BE2C (cell line): ENCODE measurements around the gene BPI.

Experiments used
- DNase-seq: peaks from one replicate; pipeline ENCODE4 v3.0.0-alpha.2; 2020
- H3K27me3 ChIP-seq: fragments of 250-450 bp; sonication (Bioruptor Pico); 2 replicates; pipeline ENCODE4 v1.5.1; 2020; ENCODE audit warnings: mild to moderate bottlenecking
- H3K36me3 ChIP-seq: fragments of 250-450 bp; sonication (Bioruptor Pico); 2 replicates; pipeline ENCODE4 v1.5.1; 2020; ENCODE audit warnings: mild to moderate bottlenecking
- H3K4me1 ChIP-seq: fragments of 250-450 bp; sonication (Bioruptor Pico); 2 replicates; pipeline ENCODE4 v1.5.1; 2020
- H3K4me3 ChIP-seq: 2 replicates; pipeline ENCODE4 v1.5.1; 2011; ENCODE audit warnings: low read depth, low read length
- H3K9me3 ChIP-seq: fragments of 250-450 bp; sonication (Bioruptor Pico); 2 replicates; pipeline ENCODE4 v1.5.1; 2020
- CTCF ChIP-seq: IDR thresholded peaks from 2 replicates; pipeline ENCODE4 v1.5.1; 2012; ENCODE audit warnings: mild to moderate bottlenecking, low read depth, low read length

Gene BPI

GRCh38 chr20:38291966-38292365 lies 12.0 kb upstream of the BPI start:
- no peak for TF ChIP-seq CTCF
- no peaks in the 10 kb centered on the region for H3K4me1 ChIP-seq
- H3K27me3 ChIP-seq = no peaks in the 10 kb centered on the region
- no peak for DNase-seq
- no peaks in the 10 kb centered on the region for H3K9me3 ChIP-seq
- no peaks in the 10 kb centered on the region for H3K36me3 ChIP-seq
- no peak overlapping the region for H3K4me3 ChIP-seq

GRCh38 chr20:38293491-38294065 lies 10.4 kb upstream of the BPI start:
- H3K4me1 ChIP-seq = no peaks in the 10 kb centered on the region

GRCh38 chr20:38294076-38294591 lies 9.8 kb upstream of the BPI start:
- TF ChIP-seq CTCF = no peak
- no peaks in the 10 kb centered on the region for H3K36me3 ChIP-seq
- DNase-seq = no peak
- no peaks in the 10 kb centered on the region for H3K9me3 ChIP-seq
- no peaks in the 10 kb centered on the region for H3K4me1 ChIP-seq
- no peaks in the 10 kb centered on the region for H3K27me3 ChIP-seq
- H3K4me3 ChIP-seq = no peak overlapping the region

More at GRCh38 chr20:38293491-38294065, 10.4 kb upstream of the BPI start:
- Histone ChIP-seq H3K36me3 (no peaks in the 10 kb centered on the region), H3K4me3 (no peak overlapping the region), H3K27me3 (no peaks in the 10 kb centered on the region), H3K9me3 (no peaks in the 10 kb centered on the region)
- DNase-seq = no peak
- no peak for TF ChIP-seq CTCF

GRCh38 chr20:38295811-38296210 lies 8.1 kb upstream of the BPI start:
- Histone ChIP-seq H3K9me3 (no peaks in the 10 kb centered on the region), H3K27me3 (no peaks in the 10 kb centered on the region), H3K4me3 (no peak overlapping the region), H3K4me1 (no peaks in the 10 kb centered on the region), H3K36me3 (no peaks in the 10 kb centered on the region)
- DNase-seq = no peak
- TF ChIP-seq CTCF = no peak

- no peaks in the 10 kb centered on the region for H3K9me3 ChIP-seq
- H3K27me3 ChIP-seq = no peaks in the 10 kb centered on the region
- H3K36me3 ChIP-seq = no peaks in the 10 kb centered on the region
- H3K4me1 ChIP-seq = no peaks in the 10 kb centered on the region
- no peak overlapping the region for H3K4me3 ChIP-seq
- DNase-seq = no peak
- no peak for TF ChIP-seq CTCF
Measured at GRCh38 chr20:38296433-38296832, 7.5 kb upstream of the BPI start.

- Histone ChIP-seq H3K27me3 (peaks cover 4% of the 10 kb centered on the region; the same call in 1 of the 2 replicates), H3K9me3 (no peaks in the 10 kb centered on the region), H3K4me3 (no peak overlapping the region), H3K36me3 (no peaks in the 10 kb centered on the region), H3K4me1 (no peaks in the 10 kb centered on the region)
- DNase-seq = no peak
- no peak for TF ChIP-seq CTCF
Measured at GRCh38 chr20:38297916-38298674, 5.9 kb upstream of the BPI start.
